ENCODE results near the gene PILRB.
"Not testable (repeated sequence)": the region's sequence is repeated elsewhere in the genome, so short reads cannot be mapped to it uniquely, and the experiment has no call there.

PILRB gene

GRCh38 chr7:100376066-100376465 is 18.1 kb downstream of the PILRB start:
- no peak for DNase-seq (ENCODE audit: low spot score)
- no peak for TF ChIP-seq CTCF (IDR thresholded peaks at IDR 0.05; ENCODE audit: extremely low read depth, missing control alignments)

GRCh38 chr7:100378114-100378755 is 20.3 kb downstream of the PILRB start:
- no peak for TF ChIP-seq CTCF (IDR thresholded peaks at IDR 0.05; ENCODE audit: extremely low read depth, missing control alignments)

GRCh38 chr7:100380196-100380595 is 22.3 kb downstream of the PILRB start:
- DNase-seq (ENCODE audit: low spot score), result no peak

More at GRCh38 chr7:100378114-100378755, 20.3 kb downstream of the PILRB start:
- DNase-seq (ENCODE audit: low spot score), result no peak

GRCh38 chr7:100381531-100382233 is 23.8 kb downstream of the PILRB start:
- not testable (repeated sequence) for DNase-seq (ENCODE audit: low spot score)

More at GRCh38 chr7:100380196-100380595, 22.3 kb downstream of the PILRB start:
- no peak for TF ChIP-seq CTCF (IDR thresholded peaks at IDR 0.05; ENCODE audit: extremely low read depth, missing control alignments)

GRCh38 chr7:100382234-100382853 is 24.4 kb downstream of the PILRB start:
- DNase-seq (ENCODE audit: low spot score), result not testable (repeated sequence)

GRCh38 chr7:100384628-100385294 is 26.8 kb downstream of the PILRB start:
- TF ChIP-seq CTCF (IDR thresholded peaks at IDR 0.05; ENCODE audit: extremely low read depth, missing control alignments), result no peak
- no peak for DNase-seq (ENCODE audit: low spot score)

- no peak for DNase-seq (ENCODE audit: low spot score)
- TF ChIP-seq CTCF (IDR thresholded peaks at IDR 0.05; ENCODE audit: extremely low read depth, missing control alignments), result no peak
Observed at GRCh38 chr7:100386940-100387339, 29.0 kb downstream of the PILRB start.

- no peak for DNase-seq (ENCODE audit: low spot score)
Observed at GRCh38 chr7:100387695-100388094, 29.8 kb downstream of the PILRB start.

More at GRCh38 chr7:100387695-100388094, 29.8 kb downstream of the PILRB start:
- TF ChIP-seq CTCF (IDR thresholded peaks at IDR 0.05; ENCODE audit: extremely low read depth, missing control alignments), result no peak
